WTC11 (cell line): ENCODE measurements around the gene KLF13. TPM values are rescaled to one million over a fixed set of nuclear protein-coding genes. Genes with fewer than 3 reads are reported as not detected.
A peak's percentile ranks its signal among the peaks of the same experiment; 100 is the strongest.

Experiments used
- ATAC-seq: fragments of 200-7000 bp; cut with Tn5 transposase; 2 replicates; pipeline ENCODE4 v1.10.0; 2021; ENCODE audit warnings: mild to moderate bottlenecking, moderate library complexity
- CTCF ChIA-PET: fragments of 300-600 bp; sonication (Branson Sonifier 250); formaldehyde crosslinking; loops from one replicate; lab custom pipeline; 2021; ENCODE audit warnings: antibody characterized with exemption; lab: Charles Lee
- POLR2A ChIA-PET: fragments of 350-600 bp; sonication (Branson Sonifier 250); formaldehyde crosslinking; loops from one replicate; lab custom pipeline; 2021; ENCODE audit warnings: antibody characterized with exemption; lab: Charles Lee
- DNase-seq: peaks from one replicate; pipeline ENCODE4 v3.0.0; 2021; ENCODE audit warnings: low spot score
- H3K27ac Mint-ChIP-seq: 2 replicates; pipeline ENCODE4 v1.8.0; 2021; ENCODE audit warnings: mixed read lengths
- H3K27me3 Mint-ChIP-seq: 2 replicates; pipeline ENCODE4 v1.8.0; 2021; ENCODE audit warnings: low read depth, mild to moderate bottlenecking, moderate library complexity, mixed read lengths
- H3K36me3 Mint-ChIP-seq: 2 replicates; pipeline ENCODE4 v1.8.0; 2021; ENCODE audit warnings: mixed read lengths
- H3K4me1 Mint-ChIP-seq: 2 replicates; pipeline ENCODE4 v1.8.0; 2022; ENCODE audit warnings: mixed read lengths
- H3K4me3 Mint-ChIP-seq: 2 replicates; pipeline ENCODE4 v1.8.0; 2021; ENCODE audit warnings: mild to moderate bottlenecking, moderate library complexity, mixed read lengths
- H3K9me3 Mint-ChIP-seq: 2 replicates; pipeline ENCODE4 v1.8.0; 2021; ENCODE audit warnings: mixed read lengths
- ATF1 ChIP-seq: sonication (generic); formaldehyde crosslinking; IDR thresholded peaks from 2 replicates; pipeline ENCODE4 v1.8.1; 2023; ENCODE audit warnings: mild to moderate bottlenecking, moderate library complexity, missing genetic modification reagents
- CBFB ChIP-seq: sonication (generic); formaldehyde crosslinking; IDR thresholded peaks from 2 replicates; pipeline ENCODE4 v1.8.1; 2022; ENCODE audit warnings: mild to moderate bottlenecking, low read depth, missing genetic modification reagents
- ETV6 ChIP-seq: sonication (generic); formaldehyde crosslinking; IDR thresholded peaks from 2 replicates; pipeline ENCODE4 v1.8.1; 2022; ENCODE audit warnings: mild to moderate bottlenecking, missing genetic modification reagents
- GABPB1 ChIP-seq: sonication (generic); formaldehyde crosslinking; IDR thresholded peaks from 2 replicates; pipeline ENCODE4 v1.8.1; 2023; ENCODE audit warnings: mild to moderate bottlenecking, missing genetic modification reagents
- GTF2I ChIP-seq: fragments of 250-450 bp; sonication (Bioruptor Pico); conservative IDR thresholded peaks from 2 replicates; pipeline ENCODE4 v1.4.0; 2021; ENCODE audit warnings: mild to moderate bottlenecking
- IRF2 ChIP-seq: sonication (generic); formaldehyde crosslinking; IDR thresholded peaks from 2 replicates; pipeline ENCODE4 v1.8.0; 2022; ENCODE audit warnings: low read depth, missing genetic modification reagents, borderline replicate concordance
- JAZF1 ChIP-seq: fragments of 250-450 bp; sonication (Bioruptor Pico); IDR thresholded peaks from 2 replicates; pipeline ENCODE4 v1.9.0; 2021; ENCODE audit warnings: moderate library complexity, mild to moderate bottlenecking, inconsistent platforms
- JUN ChIP-seq: sonication (generic); formaldehyde crosslinking; IDR thresholded peaks from 2 replicates; pipeline ENCODE4 v1.8.0; 2023; ENCODE audit warnings: mild to moderate bottlenecking, missing genetic modification reagents
- MYBL2 ChIP-seq: sonication (generic); formaldehyde crosslinking; IDR thresholded peaks from 2 replicates; pipeline ENCODE4 v1.8.1; 2023; ENCODE audit warnings: mild to moderate bottlenecking, moderate library complexity, missing genetic modification reagents
- NFATC4 ChIP-seq: fragments of 250-450 bp; sonication (Bioruptor Pico); IDR thresholded peaks from 2 replicates; pipeline ENCODE4 v1.9.0; 2021; ENCODE audit warnings: mild to moderate bottlenecking
- NR2C2 ChIP-seq: sonication (generic); formaldehyde crosslinking; IDR thresholded peaks from 2 replicates; pipeline ENCODE4 v1.8.0; 2022; ENCODE audit warnings: mild to moderate bottlenecking, missing genetic modification reagents
- RORB ChIP-seq: fragments of 250-450 bp; sonication (Bioruptor Pico); IDR thresholded peaks from 2 replicates; pipeline ENCODE4 v1.9.0; 2021; ENCODE audit warnings: mild to moderate bottlenecking
- SOX15 ChIP-seq: fragments of 250-450 bp; sonication (Bioruptor Pico); IDR thresholded peaks from 2 replicates; pipeline ENCODE4 v1.9.0; 2021; ENCODE audit warnings: mild to moderate bottlenecking
- TEAD1 ChIP-seq: sonication (generic); formaldehyde crosslinking; IDR thresholded peaks from 2 replicates; pipeline ENCODE4 v1.8.0; 2022; ENCODE audit warnings: mild to moderate bottlenecking, missing genetic modification reagents
- ZNF263 ChIP-seq: sonication (generic); formaldehyde crosslinking; IDR thresholded peaks from 2 replicates; pipeline ENCODE4 v1.8.1; 2022; ENCODE audit warnings: low read depth, mild to moderate bottlenecking, moderate library complexity, missing genetic modification reagents
- ZNF423 ChIP-seq: fragments of 250-450 bp; sonication (Bioruptor Pico); IDR thresholded peaks from 2 replicates; pipeline ENCODE4 v2.1.2; 2022; ENCODE audit warnings: mild to moderate bottlenecking, moderate library complexity
- total RNA-seq: library from RNA; stranded (reverse); gene quantifications from 3 replicates; pipeline ENCODE4 v1.2.3, GENCODE V29; 2021
- TF ChIP-seq, protein P1 (sequence below): sonication (generic); formaldehyde crosslinking; IDR thresholded peaks from 2 replicates; pipeline ENCODE4 v1.8.1; 2023; ENCODE audit warnings: mild to moderate bottlenecking, missing genetic modification reagents, moderate library complexity
- TF ChIP-seq, protein P2 (sequence below): sonication (generic); formaldehyde crosslinking; IDR thresholded peaks from 2 replicates; pipeline ENCODE4 v1.8.0; 2022; ENCODE audit warnings: mild to moderate bottlenecking, missing genetic modification reagents
- TF ChIP-seq, protein P3 (sequence below): sonication (generic); formaldehyde crosslinking; IDR thresholded peaks from 2 replicates; pipeline ENCODE4 v1.8.1; 2022; ENCODE audit warnings: mild to moderate bottlenecking, missing genetic modification reagents, moderate library complexity, borderline replicate concordance
- TF ChIP-seq, protein P4 (sequence below): fragments of 250-450 bp; sonication (Bioruptor Pico); IDR thresholded peaks from 2 replicates; pipeline ENCODE4 v1.9.0; 2021; ENCODE audit warnings: mild to moderate bottlenecking

The KLF13 gene
- total RNA-seq, 1 experiment from 2014 or later = 38.1 TPM

DNA sequence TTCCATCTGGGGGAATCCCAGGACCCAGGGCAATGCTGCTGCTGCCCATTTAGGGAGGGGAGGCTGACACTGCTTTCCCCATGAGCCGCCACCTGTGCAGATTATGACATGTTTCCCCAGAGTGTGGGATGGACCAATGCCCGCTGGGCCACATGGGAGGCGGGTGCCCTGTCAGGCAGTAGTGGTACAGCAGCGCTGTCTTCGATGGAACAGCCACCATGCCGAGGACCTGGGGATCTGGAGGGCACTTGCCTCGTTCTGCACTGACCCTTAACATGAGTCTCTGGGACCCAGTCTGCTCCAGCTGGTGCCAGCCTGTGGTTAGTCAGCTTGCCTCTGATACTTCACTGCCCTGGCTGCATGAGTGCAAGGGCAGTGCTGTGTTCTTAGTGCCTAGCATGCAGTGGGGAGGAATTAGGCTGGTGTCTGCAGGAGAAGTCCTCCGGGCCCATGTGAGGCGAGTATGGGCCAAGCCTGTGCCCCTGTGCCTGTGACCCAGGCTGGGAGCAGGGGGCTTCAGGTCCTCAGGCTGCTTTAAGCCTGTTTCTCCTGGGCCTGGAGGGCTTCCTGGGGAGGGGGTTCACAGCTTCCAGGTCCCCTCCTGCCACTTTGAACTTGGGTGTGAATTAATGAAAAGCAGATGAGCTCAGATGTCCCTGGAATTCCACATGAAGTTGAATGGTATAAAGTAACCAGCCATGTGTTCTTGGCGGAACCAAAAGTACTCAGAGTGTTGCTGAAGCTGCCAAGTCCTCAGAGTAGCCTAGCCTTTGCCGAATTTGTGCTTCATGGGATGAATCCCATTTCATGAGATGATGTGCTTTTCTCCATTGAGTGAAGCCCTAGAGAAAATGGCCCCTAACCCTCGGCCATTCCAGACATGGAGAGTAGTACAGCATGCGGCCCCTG is 22.9 kb downstream of the KLF13 start:
- Mint-ChIP-seq H3K9me3 (no peaks in the 10 kb centered on the region), H3K27me3 (no peaks in the 10 kb centered on the region), H3K36me3 (no peaks in the 10 kb centered on the region), H3K4me1 (peaks cover 45% of the 10 kb centered on the region), H3K27ac (peak overlapping the region; percentile 63; the same call in 1 of the 2 replicates), H3K4me3 (no peak overlapping the region)
- POLR2A ChIA-PET = no interaction called here
- ATAC-seq (no peak), DNase-seq (no peak)
- TF ChIP-seq GABPB1 (CRISPR knock-in tag) (no peak), MYBL2 (no peak), RORB (CRISPR knock-in tag) (no peak), ATF1 (CRISPR knock-in tag) (no peak), SOX15 (CRISPR knock-in tag) (no peak), TEAD1 (no peak), ZNF423 (CRISPR knock-in tag) (no peak), ZNF263 (no peak), NFATC4 (no peak), CBFB (CRISPR knock-in tag) (no peak), JUN (CRISPR knock-in tag) (no peak), NR2C2 (CRISPR knock-in tag) (no peak), IRF2 (no peak), JAZF1 (CRISPR knock-in tag) (no peak), GTF2I (no peak), ETV6 (CRISPR knock-in tag) (no peak)
- TF ChIP-seq, protein P1, sequence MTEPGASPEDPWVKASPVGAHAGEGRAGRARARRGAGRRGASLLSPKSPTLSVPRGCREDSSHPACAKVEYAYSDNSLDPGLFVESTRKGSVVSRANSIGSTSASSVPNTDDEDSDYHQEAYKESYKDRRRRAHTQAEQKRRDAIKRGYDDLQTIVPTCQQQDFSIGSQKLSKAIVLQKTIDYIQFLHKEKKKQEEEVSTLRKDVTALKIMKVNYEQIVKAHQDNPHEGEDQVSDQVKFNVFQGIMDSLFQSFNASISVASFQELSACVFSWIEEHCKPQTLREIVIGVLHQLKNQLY (CRISPR knock-in tag) = no peak
- TF ChIP-seq, protein P2, sequence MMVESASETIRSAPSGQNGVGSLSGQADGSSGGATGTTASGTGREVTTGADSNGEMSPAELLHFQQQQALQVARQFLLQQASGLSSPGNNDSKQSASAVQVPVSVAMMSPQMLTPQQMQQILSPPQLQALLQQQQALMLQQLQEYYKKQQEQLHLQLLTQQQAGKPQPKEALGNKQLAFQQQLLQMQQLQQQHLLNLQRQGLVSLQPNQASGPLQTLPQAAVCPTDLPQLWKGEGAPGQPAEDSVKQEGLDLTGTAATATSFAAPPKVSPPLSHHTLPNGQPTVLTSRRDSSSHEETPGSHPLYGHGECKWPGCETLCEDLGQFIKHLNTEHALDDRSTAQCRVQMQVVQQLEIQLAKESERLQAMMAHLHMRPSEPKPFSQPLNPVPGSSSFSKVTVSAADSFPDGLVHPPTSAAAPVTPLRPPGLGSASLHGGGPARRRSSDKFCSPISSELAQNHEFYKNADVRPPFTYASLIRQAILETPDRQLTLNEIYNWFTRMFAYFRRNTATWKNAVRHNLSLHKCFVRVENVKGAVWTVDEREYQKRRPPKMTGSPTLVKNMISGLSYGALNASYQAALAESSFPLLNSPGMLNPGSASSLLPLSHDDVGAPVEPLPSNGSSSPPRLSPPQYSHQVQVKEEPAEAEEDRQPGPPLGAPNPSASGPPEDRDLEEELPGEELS (CRISPR knock-in tag) = no peak
- TF ChIP-seq, protein P3, sequence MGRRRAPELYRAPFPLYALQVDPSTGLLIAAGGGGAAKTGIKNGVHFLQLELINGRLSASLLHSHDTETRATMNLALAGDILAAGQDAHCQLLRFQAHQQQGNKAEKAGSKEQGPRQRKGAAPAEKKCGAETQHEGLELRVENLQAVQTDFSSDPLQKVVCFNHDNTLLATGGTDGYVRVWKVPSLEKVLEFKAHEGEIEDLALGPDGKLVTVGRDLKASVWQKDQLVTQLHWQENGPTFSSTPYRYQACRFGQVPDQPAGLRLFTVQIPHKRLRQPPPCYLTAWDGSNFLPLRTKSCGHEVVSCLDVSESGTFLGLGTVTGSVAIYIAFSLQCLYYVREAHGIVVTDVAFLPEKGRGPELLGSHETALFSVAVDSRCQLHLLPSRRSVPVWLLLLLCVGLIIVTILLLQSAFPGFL (CRISPR knock-in tag) = no peak
- TF ChIP-seq, protein P4, sequence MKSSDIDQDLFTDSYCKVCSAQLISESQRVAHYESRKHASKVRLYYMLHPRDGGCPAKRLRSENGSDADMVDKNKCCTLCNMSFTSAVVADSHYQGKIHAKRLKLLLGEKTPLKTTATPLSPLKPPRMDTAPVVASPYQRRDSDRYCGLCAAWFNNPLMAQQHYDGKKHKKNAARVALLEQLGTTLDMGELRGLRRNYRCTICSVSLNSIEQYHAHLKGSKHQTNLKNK (CRISPR knock-in tag) = no peak
- CTCF ChIA-PET = interaction anchor here (1.3 kb wide), 1 partner anchor 17 kb away, joined by 4 read pairs; no protein-coding TSS in a partner anchor

DNA sequence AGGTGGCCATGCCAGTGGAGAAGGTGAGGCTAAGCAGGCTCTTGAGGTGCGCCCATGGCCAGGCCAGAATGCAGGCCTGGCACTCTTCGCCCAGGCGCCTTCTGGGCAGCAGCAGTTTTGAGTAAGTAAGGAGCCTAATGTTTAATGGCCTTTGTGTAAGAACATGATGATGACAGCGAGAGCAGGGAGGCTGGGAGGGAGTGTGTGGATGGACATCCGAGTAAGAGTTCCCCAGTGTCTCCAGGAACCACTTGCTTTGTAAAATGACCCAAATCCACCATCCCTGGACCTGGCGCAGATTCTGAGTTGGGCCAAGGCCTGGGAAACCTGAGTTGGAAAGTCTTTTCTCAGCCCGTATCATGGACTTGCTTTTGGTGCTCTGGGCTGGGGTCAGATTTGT is 24.1 kb downstream of the KLF13 start:
- Mint-ChIP-seq H3K27ac (peak overlapping the region; percentile 74), H3K4me3 (no peak overlapping the region)
- ChIA-PET CTCF (no interaction called here), POLR2A (no interaction called here)
- TF ChIP-seq, protein P4 (CRISPR knock-in tag) = no peak
- TF ChIP-seq, all 79 proteins: peak for 0
- DNase-seq (no peak), ATAC-seq (no peak)
- H3K27me3 Mint-ChIP-seq = no peaks in the 10 kb centered on the region
- H3K9me3 Mint-ChIP-seq = no peaks in the 10 kb centered on the region
- peaks cover 40% of the 10 kb centered on the region for H3K4me1 Mint-ChIP-seq
- no peaks in the 10 kb centered on the region for H3K36me3 Mint-ChIP-seq
